Progenitor cell of endocrine pancreas (in vitro differentiated cells): ENCODE measurements around the gene TGFBR3L. TPM values are rescaled to one million over a fixed set of nuclear protein-coding genes. Genes with fewer than 3 reads are reported as not detected.

Experiments used
- DNase-seq: peaks from one replicate; pipeline ENCODE4 v3.0.0; 2021; ENCODE audit warnings: low spot score; ENCODE audit not compliant: unreplicated experiment
- H3K27ac Mint-ChIP-seq: 2 replicates; pipeline ENCODE4 v1.8.0; 2021; ENCODE audit warnings: mild to moderate bottlenecking, moderate library complexity, mixed read lengths
- H3K27me3 Mint-ChIP-seq: 2 replicates; pipeline ENCODE4 v1.8.0; 2021; ENCODE audit warnings: mixed read lengths
- H3K36me3 Mint-ChIP-seq: 2 replicates; pipeline ENCODE4 v1.8.0; 2022; ENCODE audit warnings: mixed read lengths; ENCODE audit not compliant: insufficient read depth
- H3K4me1 Mint-ChIP-seq: 2 replicates; pipeline ENCODE4 v1.8.0; 2021; ENCODE audit warnings: low read depth, mixed read lengths
- H3K4me3 Mint-ChIP-seq: 2 replicates; pipeline ENCODE4 v1.8.0; 2021; ENCODE audit warnings: low read depth, mild to moderate bottlenecking, moderate library complexity, mixed read lengths
- H3K9me3 Mint-ChIP-seq: 2 replicates; pipeline ENCODE4 v1.8.0; 2021; ENCODE audit warnings: low read depth, mixed read lengths
- CTCF ChIP-seq: fragments of 200-600 bp; sonication (generic); IDR thresholded peaks from one replicate; pipeline ENCODE4 v1.5.0; 2021; ENCODE audit warnings: antibody characterized with exemption, mild to moderate bottlenecking; ENCODE audit not compliant: unreplicated experiment
- total RNA-seq: library from RNA; stranded (reverse); gene quantifications from 2 replicates; pipeline ENCODE4 v1.2.1, GENCODE V29; 2021

TGFBR3L gene
- total RNA-seq, 1 donor from 2014 or later, result 0.67 TPM

- peaks cover 8% of the 10 kb centered on the region for H3K36me3 Mint-ChIP-seq
- H3K4me3 Mint-ChIP-seq, result no peak overlapping the region
- H3K4me1 Mint-ChIP-seq, result peaks cover 17% of the 10 kb centered on the region
- DNase-seq, result no peak
- no peaks in the 10 kb centered on the region for H3K9me3 Mint-ChIP-seq
- no peak overlapping the region for H3K27ac Mint-ChIP-seq
- TF ChIP-seq CTCF, result no peak
- no peaks in the 10 kb centered on the region for H3K27me3 Mint-ChIP-seq
Observed at GRCh38 chr19:7907544-7907943, 7.1 kb upstream of the TGFBR3L start.

GRCh38 chr19:7908078-7908699, 6.4 kb upstream of the TGFBR3L start:
- H3K27ac Mint-ChIP-seq, result no peak overlapping the region
- no peaks in the 10 kb centered on the region for H3K9me3 Mint-ChIP-seq
- DNase-seq, result no peak
- H3K4me1 Mint-ChIP-seq, result peaks cover 13% of the 10 kb centered on the region
- H3K4me3 Mint-ChIP-seq, result no peak overlapping the region
- H3K27me3 Mint-ChIP-seq, result no peaks in the 10 kb centered on the region
- no peak for TF ChIP-seq CTCF
- peaks cover 12% of the 10 kb centered on the region for H3K36me3 Mint-ChIP-seq

GRCh38 chr19:7908742-7909461, 5.7 kb upstream of the TGFBR3L start:
- DNase-seq, result no peak
- Mint-ChIP-seq H3K27ac (no peak overlapping the region), H3K9me3 (no peaks in the 10 kb centered on the region), H3K27me3 (no peaks in the 10 kb centered on the region), H3K4me3 (no peak overlapping the region), H3K4me1 (peaks cover 11% of the 10 kb centered on the region), H3K36me3 (peaks cover 14% of the 10 kb centered on the region)
- no peak for TF ChIP-seq CTCF

- Mint-ChIP-seq H3K36me3 (peaks cover 14% of the 10 kb centered on the region), H3K4me3 (no peak overlapping the region), H3K27ac (no peak overlapping the region), H3K4me1 (peaks cover 9% of the 10 kb centered on the region), H3K27me3 (peaks cover 3% of the 10 kb centered on the region), H3K9me3 (no peaks in the 10 kb centered on the region)
- DNase-seq, result no peak
- no peak for TF ChIP-seq CTCF
Observed at GRCh38 chr19:7909471-7910067, 5.1 kb upstream of the TGFBR3L start.

- DNase-seq, result no peak
- no peak overlapping the region for H3K27ac Mint-ChIP-seq
- no peak for TF ChIP-seq CTCF
- H3K4me3 Mint-ChIP-seq, result no peak overlapping the region
- no peaks in the 10 kb centered on the region for H3K9me3 Mint-ChIP-seq
- H3K4me1 Mint-ChIP-seq, result peaks cover 4% of the 10 kb centered on the region
- peaks cover 16% of the 10 kb centered on the region for H3K36me3 Mint-ChIP-seq
- H3K27me3 Mint-ChIP-seq, result peaks cover 13% of the 10 kb centered on the region
Observed at GRCh38 chr19:7910321-7911161, 4.1 kb upstream of the TGFBR3L start.
